CD4-positive, alpha-beta T cell (primary cell): ENCODE results near the gene GRM5. TPM values are rescaled to one million over a fixed set of nuclear protein-coding genes. Genes with fewer than 3 reads are reported as not detected.

Experiments used
- ATAC-seq: fragments of 200-7000 bp; cut with Tn5 transposase; one replicate; pipeline ENCODE4 v1.10.0; 2022; ENCODE audit warnings: mild to moderate bottlenecking; ENCODE audit not compliant: poor library complexity
- CTCF ChIA-PET: fragments of 350-600 bp; sonication (Branson Sonifier 250); formaldehyde crosslinking; loops from one replicate; lab custom pipeline; 2021; ENCODE audit warnings: antibody characterized with exemption, inconsistent platforms; lab: Charles Lee
- POLR2A ChIA-PET: fragments of 350-600 bp; sonication (Branson Sonifier 250); formaldehyde crosslinking; loops from one replicate; lab custom pipeline; 2021; ENCODE audit warnings: antibody characterized with exemption, inconsistent platforms; lab: Charles Lee
- DNase-seq, 14 experiments: peaks; one replicate each; pipeline ENCODE4 v3.0.0-alpha.2; 2013 to 2020; ENCODE audit warnings: mixed read lengths in 2 of 14
- H3K27ac ChIP-seq, 2 donors: one replicate each; pipeline versions ENCODE4 v1.5.1 to v1.7.0; 2013; ENCODE audit warnings: low read length in 2 of 2, low read depth in 1 of 2, mild to moderate bottlenecking in 1 of 2
- H3K27me3 ChIP-seq, 2 experiments: 1 replicate in 1 of 2; 2 replicates in 1 of 2; pipeline versions ENCODE4 v1.6.1 to v1.7.0; 2013; ENCODE audit warnings: low read length in 2 of 2, control low read depth in 1 of 2, mild to moderate bottlenecking in 1 of 2, moderate library complexity in 1 of 2; ENCODE audit not compliant: insufficient read depth in 2 of 2, control insufficient read depth in 1 of 2
- H3K36me3 ChIP-seq: one replicate; pipeline ENCODE4 v1.6.1; 2013; ENCODE audit warnings: low read length, control low read depth; ENCODE audit not compliant: insufficient read depth
- H3K4me1 ChIP-seq: one replicate; pipeline ENCODE4 v1.6.1; 2013; ENCODE audit warnings: low read length, control low read depth; ENCODE audit not compliant: insufficient read depth
- H3K4me3 ChIP-seq: one replicate; pipeline ENCODE4 v1.5.1; 2013; ENCODE audit warnings: mild to moderate bottlenecking, low read length, moderate library complexity
- H3K9me3 ChIP-seq, 2 experiments: 1 replicate in 1 of 2; 2 replicates in 1 of 2; pipeline versions ENCODE4 v1.6.1 to v1.7.0; 2013; ENCODE audit warnings: low read length in 2 of 2, mild to moderate bottlenecking in 2 of 2, control low read depth in 1 of 2, moderate library complexity in 1 of 2; ENCODE audit not compliant: control insufficient read depth in 1 of 2, insufficient read depth in 1 of 2
- H3K27ac Mint-ChIP-seq: one replicate; pipeline ENCODE4 v1.8.0; 2020; ENCODE audit warnings: mixed read lengths
- H3K27me3 Mint-ChIP-seq: one replicate; pipeline ENCODE4 v1.8.0; 2021; ENCODE audit warnings: mixed read lengths
- H3K36me3 Mint-ChIP-seq: one replicate; pipeline ENCODE4 v1.8.0; 2021; ENCODE audit warnings: low read depth, mixed read lengths
- H3K4me1 Mint-ChIP-seq: one replicate; pipeline ENCODE4 v1.8.0; 2021; ENCODE audit warnings: low read depth, mixed read lengths
- H3K4me3 Mint-ChIP-seq: one replicate; pipeline ENCODE4 v1.8.0; 2020; ENCODE audit warnings: mild to moderate bottlenecking, mixed read lengths
- H3K9me3 Mint-ChIP-seq: one replicate; pipeline ENCODE4 v1.8.0; 2020; ENCODE audit warnings: mixed read lengths
- CTCF ChIP-seq: fragments of 200-600 bp; IDR thresholded peaks from one replicate; pipeline ENCODE4 v1.8.0; 2022; ENCODE audit warnings: antibody characterized with exemption, mild to moderate bottlenecking
- intact Hi-C, 2 experiments: fragments of 100-400 bp; cut with DNase I in 1 of 2; cut with micrococcal nuclease in 1 of 2; formaldehyde crosslinking; loops; one replicate each; pipeline versions ENCODE4 v1.15.1 to v1.9.0; 2023 to 2025; cut with DNase I, micrococcal nuclease
- total RNA-seq, 174 experiments: library from RNA in 2 of 174; stranded (reverse) in 2 of 174; gene quantifications; one replicate each; pipeline ENCODE4 v1.2.3 and lab custom pipeline; 2021 to 2026

Gene GRM5
- total RNA-seq, 2 experiments from 2014 or later: not detected

- Mint-ChIP-seq H3K36me3 (no peaks in the 10 kb centered on the region), H3K4me3 (no peak overlapping the region), H3K4me1 (no peaks in the 10 kb centered on the region), H3K27me3 (no peaks in the 10 kb centered on the region), H3K27ac (no peak overlapping the region), H3K9me3 (no peaks in the 10 kb centered on the region)
- no peak for DNase-seq
- no peak overlapping the region for H3K27ac ChIP-seq
- no peak overlapping the region for H3K4me3 ChIP-seq
- intact Hi-C loops: loop anchor here in 1 of 2 experiments (10.0 kb wide), 1 partner anchor 56 kb away; no protein-coding TSS in a partner anchor
- POLR2A ChIA-PET: no interaction called here
- no peak for TF ChIP-seq CTCF
- peaks cover 0 to 4% of the 10 kb centered on the region in 2 experiments for H3K9me3 ChIP-seq
- H3K4me1 ChIP-seq: no peaks in the 10 kb centered on the region
- H3K27me3 ChIP-seq: no peaks in the 10 kb centered on the region
- H3K36me3 ChIP-seq: no peaks in the 10 kb centered on the region
- CTCF ChIA-PET: no interaction called here
- no peak for ATAC-seq
Observed at GRCh38 chr11:88818978-88819377, 246.8 kb downstream of the GRM5 start.

- peaks cover 3% of the 10 kb centered on the region for H3K9me3 Mint-ChIP-seq
- no peak overlapping the region for H3K27ac ChIP-seq
- no peaks in the 10 kb centered on the region for H3K4me1 ChIP-seq
- no peak overlapping the region for H3K27ac Mint-ChIP-seq
- ChIA-PET CTCF (no interaction called here), POLR2A (no interaction called here)
- no peaks in the 10 kb centered on the region for H3K4me1 Mint-ChIP-seq
- ATAC-seq (no peak), DNase-seq (peak in 1 of 14 experiments; percentile 7)
- no peaks in the 10 kb centered on the region for H3K36me3 ChIP-seq
- H3K36me3 Mint-ChIP-seq: no peaks in the 10 kb centered on the region
- H3K4me3 ChIP-seq: no peak overlapping the region
- peaks cover 0 to 4% of the 10 kb centered on the region in 2 experiments for H3K9me3 ChIP-seq
- no peaks in the 10 kb centered on the region for H3K27me3 Mint-ChIP-seq
- intact Hi-C loops: loop anchor here in 1 of 2 experiments (10.0 kb wide), 1 partner anchor 59 kb away; no protein-coding TSS in a partner anchor
- no peaks in the 10 kb centered on the region for H3K27me3 ChIP-seq
- TF ChIP-seq CTCF: no peak
- H3K4me3 Mint-ChIP-seq: no peak overlapping the region
Observed at GRCh38 chr11:88815505-88815904, 250.3 kb downstream of the GRM5 start.

- no peaks in the 10 kb centered on the region for H3K27me3 Mint-ChIP-seq
- TF ChIP-seq CTCF: no peak
Observed at GRCh38 chr11:88814076-88814475, 251.7 kb downstream of the GRM5 start.

More at GRCh38 chr11:88814076-88814475, 251.7 kb downstream of the GRM5 start:
- Histone ChIP-seq H3K4me3 (no peak overlapping the region), H3K4me1 (no peaks in the 10 kb centered on the region), H3K27ac (no peak overlapping the region), H3K36me3 (no peaks in the 10 kb centered on the region), H3K9me3 (peaks cover 0 to 4% of the 10 kb centered on the region in 2 experiments), H3K27me3 (no peaks in the 10 kb centered on the region)
- ChIA-PET POLR2A (no interaction called here), CTCF (no interaction called here)
- H3K4me1 Mint-ChIP-seq: no peaks in the 10 kb centered on the region
- no peaks in the 10 kb centered on the region for H3K36me3 Mint-ChIP-seq
- ATAC-seq: no peak
- no peak overlapping the region for H3K4me3 Mint-ChIP-seq
- H3K27ac Mint-ChIP-seq: no peak overlapping the region
- intact Hi-C loops: loop anchor here in 1 of 2 experiments (10.0 kb wide), 1 partner anchor 61 kb away; no protein-coding TSS in a partner anchor
- H3K9me3 Mint-ChIP-seq: peaks cover 3% of the 10 kb centered on the region
- no peak for DNase-seq
